SK-N-SH treated with all-trans-retinoic acid at 6 μM for 48 hours (cell line): Measurements from ENCODE around the gene CAV3.

ENCODE experiments used
- ATAC-seq: fragments of 200-7000 bp; cut with Tn5 transposase; 3 replicates; pipeline ENCODE4 v1.9.1; 2020; ENCODE audit warnings: mild to moderate bottlenecking, moderate library complexity
- ARNTL ChIP-seq: fragments of 450-650 bp; formaldehyde crosslinking; IDR thresholded peaks from 2 replicates; pipeline ENCODE4 v1.5.0; 2020; ENCODE audit warnings: low read depth, mild to moderate bottlenecking, moderate library complexity, borderline replicate concordance
- BACH2 ChIP-seq: fragments of 250-450 bp; sonication (Bioruptor Pico); IDR thresholded peaks from 2 replicates; pipeline ENCODE4 v1.9.0; 2021; ENCODE audit warnings: mild to moderate bottlenecking, borderline replicate concordance
- CSDC2 ChIP-seq: fragments of 250-450 bp; sonication (Bioruptor Pico); IDR thresholded peaks from 2 replicates; pipeline ENCODE4 v1.5.0; 2020; ENCODE audit warnings: mild to moderate bottlenecking, moderate library complexity
- ESRRG ChIP-seq: fragments of 250-450 bp; sonication (Bioruptor Pico); IDR thresholded peaks from 2 replicates; pipeline ENCODE4 v1.6.1; 2021; ENCODE audit warnings: mild to moderate bottlenecking
- GLIS3 ChIP-seq: fragments of 250-450 bp; sonication (Bioruptor Pico); IDR thresholded peaks from 2 replicates; pipeline ENCODE4 v1.5.0; 2020; ENCODE audit warnings: mild to moderate bottlenecking, moderate library complexity
- ISL1 ChIP-seq: fragments of 250-450 bp; sonication (Bioruptor Pico); IDR thresholded peaks from 2 replicates; pipeline ENCODE4 v2.1.2; 2022; ENCODE audit warnings: mild to moderate bottlenecking, moderate library complexity
- OSR1 ChIP-seq: fragments of 250-450 bp; sonication (Bioruptor Pico); IDR thresholded peaks from 2 replicates; pipeline ENCODE4 v1.8.0; 2022; ENCODE audit warnings: moderate library complexity, mild to moderate bottlenecking, inconsistent platforms
- PPARA ChIP-seq: fragments of 250-450 bp; sonication (Bioruptor Pico); IDR thresholded peaks from 2 replicates; pipeline ENCODE4 v1.5.0; 2020; ENCODE audit warnings: mild to moderate bottlenecking, borderline replicate concordance
- RARB ChIP-seq: fragments of 250-450 bp; sonication (Bioruptor Pico); IDR thresholded peaks from 2 replicates; pipeline ENCODE4 v1.8.0; 2021; ENCODE audit warnings: mild to moderate bottlenecking, moderate library complexity
- SNAI2 ChIP-seq: fragments of 250-450 bp; sonication (Bioruptor Pico); IDR thresholded peaks from 2 replicates; pipeline ENCODE4 v1.5.0; 2020; ENCODE audit warnings: mild to moderate bottlenecking, moderate library complexity
- TCF4 ChIP-seq: fragments of 250-450 bp; sonication (Bioruptor Pico); IDR thresholded peaks from 2 replicates; pipeline ENCODE4 v1.8.0; 2021; ENCODE audit warnings: mild to moderate bottlenecking, moderate library complexity, borderline replicate concordance
- TOX ChIP-seq: fragments of 250-450 bp; sonication (Bioruptor Pico); IDR thresholded peaks from 2 replicates; pipeline ENCODE4 v1.8.0; 2021; ENCODE audit warnings: mild to moderate bottlenecking, moderate library complexity, borderline replicate concordance
- ZC3H10 ChIP-seq: fragments of 250-450 bp; sonication (Bioruptor Pico); IDR thresholded peaks from 2 replicates; pipeline ENCODE4 v1.5.1; 2021; ENCODE audit warnings: mild to moderate bottlenecking, moderate library complexity
- ZNF565 ChIP-seq: fragments of 450-650 bp; formaldehyde crosslinking; conservative IDR thresholded peaks from 2 replicates; pipeline ENCODE4 v1.5.0; 2020; ENCODE audit warnings: low read depth, mild to moderate bottlenecking, moderate library complexity
- ZNF70 ChIP-seq: fragments of 450-650 bp; formaldehyde crosslinking; IDR thresholded peaks from 2 replicates; pipeline ENCODE4 v1.5.0; 2020; ENCODE audit warnings: mild to moderate bottlenecking, moderate library complexity
- ZNF8 ChIP-seq: fragments of 450-650 bp; formaldehyde crosslinking; IDR thresholded peaks from 2 replicates; pipeline ENCODE4 v1.5.0; 2020; ENCODE audit warnings: mild to moderate bottlenecking, moderate library complexity
- TF ChIP-seq, protein P1 (sequence below): fragments of 250-450 bp; sonication (Bioruptor Pico); IDR thresholded peaks from 2 replicates; pipeline ENCODE4 v1.8.0; 2021; ENCODE audit warnings: low read depth, mild to moderate bottlenecking, moderate library complexity, borderline replicate concordance
- TF ChIP-seq, protein P2 (sequence below): fragments of 250-450 bp; sonication (Bioruptor Pico); IDR thresholded peaks from 2 replicates; pipeline ENCODE4 v1.5.1; 2021; ENCODE audit warnings: mild to moderate bottlenecking, moderate library complexity
- TF ChIP-seq, protein P3 (sequence below): fragments of 250-450 bp; sonication (Bioruptor Pico); IDR thresholded peaks from 2 replicates; pipeline ENCODE4 v1.5.1; 2020; ENCODE audit warnings: low read depth, mild to moderate bottlenecking, moderate library complexity

The CAV3 gene

DNA sequence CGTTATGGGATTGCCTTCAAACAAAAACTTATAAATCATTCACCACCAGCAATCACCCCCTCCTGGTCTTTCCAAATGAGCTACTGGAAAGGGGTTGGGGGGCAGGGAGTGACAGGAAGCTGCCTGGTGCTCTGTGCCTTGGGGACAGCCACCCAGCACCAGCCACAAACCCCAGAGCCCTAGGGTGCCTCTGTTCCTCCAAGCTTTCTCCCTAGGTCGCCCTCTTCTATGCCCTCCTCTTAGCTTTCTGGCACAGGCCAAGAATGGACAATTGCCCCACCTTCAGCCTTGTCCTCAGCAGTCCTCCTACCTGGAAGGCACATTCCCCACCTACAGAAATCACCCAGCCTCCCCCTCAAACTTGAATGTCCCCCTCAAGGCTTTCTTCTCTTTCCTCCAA, 32.5 kb downstream of the CAV3 start:
- TF ChIP-seq, protein P1, sequence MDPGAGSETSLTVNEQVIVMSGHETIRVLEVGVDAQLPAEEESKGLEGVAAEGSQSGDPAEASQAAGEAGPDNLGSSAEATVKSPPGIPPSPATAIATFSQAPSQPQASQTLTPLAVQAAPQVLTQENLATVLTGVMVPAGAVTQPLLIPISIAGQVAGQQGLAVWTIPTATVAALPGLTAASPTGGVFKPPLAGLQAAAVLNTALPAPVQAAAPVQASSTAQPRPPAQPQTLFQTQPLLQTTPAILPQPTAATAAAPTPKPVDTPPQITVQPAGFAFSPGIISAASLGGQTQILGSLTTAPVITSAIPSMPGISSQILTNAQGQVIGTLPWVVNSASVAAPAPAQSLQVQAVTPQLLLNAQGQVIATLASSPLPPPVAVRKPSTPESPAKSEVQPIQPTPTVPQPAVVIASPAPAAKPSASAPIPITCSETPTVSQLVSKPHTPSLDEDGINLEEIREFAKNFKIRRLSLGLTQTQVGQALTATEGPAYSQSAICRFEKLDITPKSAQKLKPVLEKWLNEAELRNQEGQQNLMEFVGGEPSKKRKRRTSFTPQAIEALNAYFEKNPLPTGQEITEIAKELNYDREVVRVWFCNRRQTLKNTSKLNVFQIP (CRISPR knock-in tag), result no peak
- TF ChIP-seq ISL1 (CRISPR knock-in tag) (no peak), CSDC2 (no peak), OSR1 (CRISPR knock-in tag) (no peak)
- TF ChIP-seq, all 23 proteins: peak for 0
- no peak for ATAC-seq

DNA sequence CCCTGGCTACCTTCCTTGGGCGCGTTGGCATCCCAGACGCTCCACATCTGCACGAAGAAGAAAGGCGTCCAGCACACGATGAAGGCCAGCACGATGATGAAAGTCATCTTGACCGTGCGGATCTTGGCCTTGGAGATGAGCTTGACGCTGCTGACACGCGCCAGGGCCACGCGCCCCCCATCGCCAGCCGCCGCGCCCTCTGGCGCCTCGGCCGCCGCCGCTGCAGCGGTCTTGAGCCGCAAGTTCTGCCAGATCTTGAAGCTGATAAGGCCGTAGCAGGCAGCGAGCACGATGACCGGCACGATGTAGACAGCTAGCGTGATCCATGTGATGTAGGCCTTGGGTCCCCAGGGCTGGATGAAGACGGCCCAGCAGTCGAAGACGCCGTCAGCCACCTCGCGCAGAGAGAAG, 33.7 kb downstream of the CAV3 start:
- no peak for TF ChIP-seq PPARA (CRISPR knock-in tag)
- TF ChIP-seq ZC3H10 (CRISPR knock-in tag), result no peak
- TF ChIP-seq ZNF565 (CRISPR knock-in tag), result no peak
- TF ChIP-seq TOX, result no peak
- TF ChIP-seq ISL1 (CRISPR knock-in tag), result no peak
- no peak for TF ChIP-seq ESRRG (CRISPR knock-in tag)
- no peak for TF ChIP-seq TCF4 (CRISPR knock-in tag)
- TF ChIP-seq, protein P1 (CRISPR knock-in tag), result no peak
- no peak for TF ChIP-seq ZNF70 (CRISPR knock-in tag)
- ATAC-seq, result no peak

DNA sequence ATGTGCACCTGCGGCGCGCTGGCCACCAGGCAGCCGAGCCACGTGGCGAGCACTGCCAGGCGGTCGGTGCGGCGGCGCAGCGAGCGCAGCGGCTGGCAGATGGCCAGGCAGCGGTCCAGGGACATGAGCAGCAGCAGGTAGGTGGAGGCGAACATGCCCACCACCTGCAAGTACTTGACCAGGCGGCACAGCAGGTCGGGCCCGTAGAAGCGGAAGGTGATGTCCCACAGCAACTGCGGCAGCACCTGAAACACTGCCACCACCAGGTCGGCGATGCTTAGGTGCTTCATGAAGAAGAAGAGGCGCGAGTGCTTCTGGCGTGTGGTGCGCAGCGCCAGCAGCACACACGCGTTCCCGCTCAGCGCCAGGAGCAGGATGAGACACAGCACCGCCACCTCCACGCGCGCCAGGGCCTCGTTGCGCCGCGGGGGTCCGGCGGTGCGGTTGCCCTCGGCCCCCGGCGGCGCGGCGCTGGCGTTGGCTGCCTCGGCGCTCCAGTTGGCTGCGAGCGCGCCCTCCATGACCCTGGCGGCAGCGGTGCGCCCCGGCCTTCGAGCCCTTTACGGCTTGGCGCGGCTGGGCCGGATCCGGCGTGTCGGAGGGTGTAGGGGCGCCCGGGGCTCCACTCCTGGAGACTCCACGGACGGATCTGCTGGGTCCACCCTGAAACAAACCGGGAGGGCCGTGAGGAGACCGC, 34.2 kb downstream of the CAV3 start:
- TF ChIP-seq RARB (CRISPR knock-in tag), result no peak
- TF ChIP-seq CSDC2, result no peak
- no peak for TF ChIP-seq ZNF565 (CRISPR knock-in tag)
- no peak for TF ChIP-seq GLIS3 (CRISPR knock-in tag)
- no peak for TF ChIP-seq ESRRG (CRISPR knock-in tag)
- TF ChIP-seq, protein P2, sequence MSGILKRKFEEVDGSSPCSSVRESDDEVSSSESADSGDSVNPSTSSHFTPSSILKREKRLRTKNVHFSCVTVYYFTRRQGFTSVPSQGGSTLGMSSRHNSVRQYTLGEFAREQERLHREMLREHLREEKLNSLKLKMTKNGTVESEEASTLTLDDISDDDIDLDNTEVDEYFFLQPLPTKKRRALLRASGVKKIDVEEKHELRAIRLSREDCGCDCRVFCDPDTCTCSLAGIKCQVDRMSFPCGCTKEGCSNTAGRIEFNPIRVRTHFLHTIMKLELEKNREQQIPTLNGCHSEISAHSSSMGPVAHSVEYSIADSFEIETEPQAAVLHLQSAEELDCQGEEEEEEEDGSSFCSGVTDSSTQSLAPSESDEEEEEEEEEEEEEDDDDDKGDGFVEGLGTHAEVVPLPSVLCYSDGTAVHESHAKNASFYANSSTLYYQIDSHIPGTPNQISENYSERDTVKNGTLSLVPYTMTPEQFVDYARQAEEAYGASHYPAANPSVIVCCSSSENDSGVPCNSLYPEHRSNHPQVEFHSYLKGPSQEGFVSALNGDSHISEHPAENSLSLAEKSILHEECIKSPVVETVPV, result no peak
- TF ChIP-seq SNAI2 (CRISPR knock-in tag), result no peak
- no peak for TF ChIP-seq ZNF70 (CRISPR knock-in tag)
- TF ChIP-seq BACH2 (CRISPR knock-in tag), result no peak
- no peak for TF ChIP-seq ZNF8 (CRISPR knock-in tag)
- TF ChIP-seq, protein P3, sequence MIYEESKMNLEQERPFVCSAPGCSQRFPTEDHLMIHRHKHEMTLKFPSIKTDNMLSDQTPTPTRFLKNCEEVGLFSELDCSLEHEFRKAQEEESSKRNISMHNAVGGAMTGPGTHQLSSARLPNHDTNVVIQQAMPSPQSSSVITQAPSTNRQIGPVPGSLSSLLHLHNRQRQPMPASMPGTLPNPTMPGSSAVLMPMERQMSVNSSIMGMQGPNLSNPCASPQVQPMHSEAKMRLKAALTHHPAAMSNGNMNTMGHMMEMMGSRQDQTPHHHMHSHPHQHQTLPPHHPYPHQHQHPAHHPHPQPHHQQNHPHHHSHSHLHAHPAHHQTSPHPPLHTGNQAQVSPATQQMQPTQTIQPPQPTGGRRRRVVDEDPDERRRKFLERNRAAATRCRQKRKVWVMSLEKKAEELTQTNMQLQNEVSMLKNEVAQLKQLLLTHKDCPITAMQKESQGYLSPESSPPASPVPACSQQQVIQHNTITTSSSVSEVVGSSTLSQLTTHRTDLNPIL (CRISPR knock-in tag), result no peak
- ATAC-seq, result no peak

DNA sequence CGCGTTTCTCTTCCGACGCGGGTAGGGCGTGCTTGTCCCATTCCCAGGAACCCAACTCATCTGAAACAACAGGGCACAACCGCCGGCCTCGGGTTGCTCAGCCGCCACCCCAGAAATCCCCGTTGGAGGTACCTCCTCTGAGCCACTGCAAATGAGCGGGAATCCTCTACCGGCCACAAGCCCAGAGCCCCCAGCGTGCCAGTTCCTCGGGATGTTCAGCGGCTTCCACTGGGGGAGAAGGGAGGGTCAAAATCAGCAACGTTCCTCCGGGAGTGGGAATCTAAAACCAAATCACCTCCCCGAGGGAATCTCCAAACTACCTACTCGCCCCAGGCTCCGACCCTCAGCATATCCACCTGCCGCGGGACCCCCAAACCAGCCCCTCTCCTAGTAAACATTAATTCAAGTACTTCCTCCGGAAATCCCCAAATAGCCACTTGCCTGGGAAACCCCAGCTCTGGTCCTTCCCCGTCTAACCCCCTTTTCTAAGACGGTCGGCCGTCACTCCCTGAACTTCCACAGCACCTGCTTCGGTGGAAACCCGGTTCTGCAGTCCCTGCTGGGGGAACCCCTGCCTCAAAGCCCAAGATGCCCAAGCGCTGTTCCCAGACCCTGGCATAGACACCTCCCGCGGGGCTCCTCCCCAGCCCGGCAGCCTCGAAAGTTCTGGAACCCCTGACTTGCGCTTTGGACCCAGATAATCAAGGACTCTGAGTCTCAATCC, 34.9 kb downstream of the CAV3 start:
- TF ChIP-seq ARNTL (CRISPR knock-in tag), result no peak
- no peak for TF ChIP-seq OSR1 (CRISPR knock-in tag)
- TF ChIP-seq ZNF8 (CRISPR knock-in tag), result no peak

More for the DNA sequence above, 34.9 kb downstream of the CAV3 start:
- no peak for ATAC-seq
